ENCODE measurements around the gene JPH4. TPM values are rescaled to one million over a fixed set of nuclear protein-coding genes. Genes with fewer than 3 reads are reported as not detected.

Gene JPH4
- total RNA-seq, 8 experiments from 2014 or later: 1.6 to 41.5 (median 21.9) TPM

DNA sequence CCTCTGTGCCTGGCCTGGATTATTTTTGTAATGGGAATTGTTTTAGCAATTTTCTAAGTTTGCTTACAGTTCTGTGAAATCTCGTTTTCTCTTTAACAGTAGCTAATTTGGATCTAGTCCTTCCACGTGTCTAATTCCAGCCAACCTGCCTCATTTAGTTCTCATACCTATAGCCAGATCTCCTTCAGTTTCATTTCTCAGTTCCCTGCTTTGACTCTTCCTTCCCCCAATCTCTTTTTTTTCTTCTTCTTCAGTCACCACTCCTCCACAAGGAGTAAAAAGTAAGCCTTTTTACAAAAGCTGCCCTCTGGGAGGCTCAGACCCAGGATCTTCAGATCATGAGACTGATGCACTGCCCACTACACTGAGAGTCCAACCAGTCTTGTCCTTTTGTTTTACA, 21.1 kb downstream of the JPH4 start:
- 17 to 83% (median 44%) methylated on average over 1 to 2 of the region's 2 CpGs; no CpG with 5 or more reads in 2 of the 10 experiments for WGBS, 10 experiments
- no peak overlapping the region for H3K27ac ChIP-seq
- in situ Hi-C loops (cut with MboI; ENCODE audit: low pct_unique_long_range_greater_than_20kb in 2 of 9, low sequenced_read_pairs in 9 of 9, unreplicated experiment in 9 of 9): loop anchor here (10.0 to 25.0 kb wide), 4 partner anchors 73 to 245 kb away; partner anchors contain the start of genes PABPN1 (in 5 of the 9), BCL2L2 (in 4 of the 9) and PPP1R3E (in 4 of the 9)
- H3K4me1 ChIP-seq (replicated peaks in 1 of 2): peaks cover 20 to 24% of the 10 kb centered on the region in 2 donors
- ATAC-seq (replicated peaks in 6 of 8): no peak
- peak overlapping the region in 1 of 5 donors; percentile 65 for H3K4me3 ChIP-seq

DNA sequence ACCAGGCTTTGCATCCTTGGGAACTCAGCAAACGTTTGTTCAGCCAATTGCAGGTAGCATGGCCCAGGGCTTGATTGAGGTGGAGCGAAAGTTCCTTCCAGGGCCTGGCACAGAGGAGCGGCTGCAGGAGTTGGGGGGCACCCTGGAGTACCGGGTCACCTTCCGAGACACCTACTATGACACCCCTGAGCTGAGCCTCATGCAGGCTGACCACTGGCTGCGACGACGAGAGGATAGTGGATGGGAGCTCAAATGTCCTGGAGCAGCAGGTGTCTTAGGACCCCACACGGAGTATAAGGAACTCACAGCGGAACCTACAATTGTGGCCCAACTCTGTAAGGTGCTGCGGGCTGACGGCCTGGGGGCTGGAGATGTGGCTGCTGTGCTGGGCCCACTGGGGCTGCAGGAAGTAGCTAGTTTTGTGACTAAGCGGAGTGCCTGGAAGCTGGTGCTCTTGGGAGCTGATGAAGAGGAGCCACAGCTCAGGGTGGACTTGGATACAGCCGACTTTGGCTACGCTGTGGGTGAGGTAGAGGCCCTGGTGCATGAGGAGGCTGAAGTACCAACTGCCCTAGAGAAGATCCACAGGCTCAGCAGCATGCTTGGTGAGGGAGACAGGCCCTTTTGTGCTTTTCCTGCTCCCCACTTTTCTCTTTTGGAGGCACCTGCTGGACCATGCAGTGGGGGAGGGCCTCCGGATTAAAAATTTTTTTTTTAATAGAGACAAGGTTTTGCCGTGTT, 21.7 kb downstream of the JPH4 start:
- Histone ChIP-seq H3K27ac (peak overlapping the region in 1 of 2 donors; percentile 97), H3K4me1 (replicated peaks in 1 of 2) (peaks cover 22 to 26% of the 10 kb centered on the region in 2 donors), H3K4me3 (peak overlapping the region; percentile 63 to 98 (median 73))
- in situ Hi-C loops (cut with MboI; ENCODE audit: low pct_unique_long_range_greater_than_20kb in 2 of 9, low sequenced_read_pairs in 9 of 9, unreplicated experiment in 9 of 9): loop anchor here (10.0 to 25.0 kb wide), 4 partner anchors 72 to 245 kb away; partner anchors contain the start of genes PABPN1 (in 5 of the 9), BCL2L2 (in 4 of the 9) and PPP1R3E (in 4 of the 9)
- ATAC-seq (replicated peaks in 6 of 8): peak in 1 of 8 experiments; percentile 0
- 13 to 100% (median 50%) methylated on average over 1 to 7 of the region's 17 CpGs; no CpG with 5 or more reads in 3 of the 10 experiments for WGBS, 10 experiments

DNA sequence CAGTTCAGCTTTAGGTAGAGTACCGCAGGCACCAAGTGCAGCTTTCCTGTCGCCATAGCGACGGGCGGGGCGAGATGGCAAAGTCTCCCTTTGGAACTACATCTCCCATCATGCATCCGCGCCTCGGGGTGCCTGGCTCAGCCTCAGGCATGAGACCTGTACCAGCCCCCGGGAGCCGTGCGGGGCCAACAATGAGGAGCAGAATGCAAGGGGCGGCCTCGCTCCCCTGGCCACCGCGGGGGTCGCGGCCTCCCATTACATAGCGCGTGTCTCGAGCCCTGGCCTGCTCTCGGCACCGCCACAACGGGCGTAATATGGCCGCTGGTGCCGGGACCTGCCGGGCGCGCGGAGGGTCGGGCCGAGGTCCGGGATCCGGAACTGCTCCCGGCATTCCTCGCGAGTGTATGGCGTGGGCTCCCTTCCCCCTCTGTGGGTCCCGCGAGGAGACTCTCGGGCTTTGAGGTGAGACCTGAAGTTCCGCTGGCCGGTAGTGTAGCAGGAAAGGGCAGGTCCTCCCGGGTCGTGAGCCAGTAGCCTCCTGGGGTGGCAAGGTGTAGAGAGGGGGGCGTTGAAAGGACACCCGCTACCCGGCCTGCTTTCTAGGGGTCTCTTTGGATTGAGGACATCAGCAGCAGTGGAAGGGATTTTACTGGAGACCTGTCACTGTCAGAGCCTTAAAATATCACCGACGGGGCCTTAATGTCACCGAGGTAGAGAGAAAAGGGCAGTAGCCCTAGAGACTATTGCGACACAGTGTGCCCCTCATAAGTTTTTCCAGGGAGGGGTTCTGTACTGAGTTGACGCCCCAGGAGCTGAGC, 22.5 kb downstream of the JPH4 start, which contains the start of gene THTPA:
Gene THTPA (plus strand): TSS at position 390 of the 818 bp plus-strand sequence. CDS start 487 bp downstream, outside the sequence.
- WGBS, 10 experiments: 0 to 12% (median 0%) methylated on average over 2 to 23 of the region's 54 CpGs; no CpG with 5 or more reads in 2 of the 10 experiments
- in situ Hi-C loops (cut with MboI; ENCODE audit: low pct_unique_long_range_greater_than_20kb in 2 of 9, low sequenced_read_pairs in 9 of 9, unreplicated experiment in 9 of 9): loop anchor here (10.0 to 25.0 kb wide), 4 partner anchors 71 to 244 kb away; partner anchors contain the start of genes PABPN1 (in 5 of the 9), BCL2L2 (in 4 of the 9) and PPP1R3E (in 4 of the 9)
- H3K4me3 ChIP-seq: peak within 1 kb of the TSS; percentile 63 to 98 (median 73)
- peaks cover 24 to 28% of the 10 kb centered on the region in 2 donors for H3K4me1 ChIP-seq (replicated peaks in 1 of 2)
- peak within 1 kb of the TSS; percentile 93 to 97 for H3K27ac ChIP-seq
- ATAC-seq (replicated peaks in 6 of 8): peak; percentile 75 to 83 (median 80)

DNA sequence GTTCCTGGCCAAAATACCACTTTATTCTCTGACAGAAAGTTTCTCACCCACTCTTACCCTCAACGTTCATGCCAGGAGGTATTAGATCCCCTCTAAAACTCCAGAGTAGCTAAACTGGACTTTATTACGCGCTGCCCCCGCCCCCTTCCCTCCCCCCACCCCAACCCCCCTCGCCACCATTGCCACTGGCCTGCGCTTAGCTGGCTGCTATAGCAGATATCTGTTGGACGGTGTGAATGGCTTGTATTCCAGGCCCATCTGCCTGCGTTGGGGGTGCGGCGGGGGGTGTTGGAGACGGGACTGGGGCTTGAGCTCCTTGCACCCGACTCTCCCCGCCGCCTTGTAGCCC, 23.1 kb downstream of the JPH4 start:
- no peak for ATAC-seq (replicated peaks in 6 of 8)
- Histone ChIP-seq H3K4me3 (peak overlapping the region; percentile 63 to 98 (median 73)), H3K4me1 (replicated peaks in 1 of 2) (peaks cover 24 to 28% of the 10 kb centered on the region in 2 donors), H3K27ac (peak overlapping the region; percentile 93 to 97)
- 0% methylated on average over 1 of the region's 14 CpGs; no CpG with 5 or more reads in 9 of the 10 experiments for WGBS, 10 experiments
- in situ Hi-C loops (cut with MboI; ENCODE audit: low pct_unique_long_range_greater_than_20kb in 2 of 9, low sequenced_read_pairs in 9 of 9, unreplicated experiment in 9 of 9): loop anchor here (10.0 to 25.0 kb wide), 4 partner anchors 71 to 243 kb away; partner anchors contain the start of genes PABPN1 (in 5 of the 9), BCL2L2 (in 4 of the 9) and PPP1R3E (in 4 of the 9)

DNA sequence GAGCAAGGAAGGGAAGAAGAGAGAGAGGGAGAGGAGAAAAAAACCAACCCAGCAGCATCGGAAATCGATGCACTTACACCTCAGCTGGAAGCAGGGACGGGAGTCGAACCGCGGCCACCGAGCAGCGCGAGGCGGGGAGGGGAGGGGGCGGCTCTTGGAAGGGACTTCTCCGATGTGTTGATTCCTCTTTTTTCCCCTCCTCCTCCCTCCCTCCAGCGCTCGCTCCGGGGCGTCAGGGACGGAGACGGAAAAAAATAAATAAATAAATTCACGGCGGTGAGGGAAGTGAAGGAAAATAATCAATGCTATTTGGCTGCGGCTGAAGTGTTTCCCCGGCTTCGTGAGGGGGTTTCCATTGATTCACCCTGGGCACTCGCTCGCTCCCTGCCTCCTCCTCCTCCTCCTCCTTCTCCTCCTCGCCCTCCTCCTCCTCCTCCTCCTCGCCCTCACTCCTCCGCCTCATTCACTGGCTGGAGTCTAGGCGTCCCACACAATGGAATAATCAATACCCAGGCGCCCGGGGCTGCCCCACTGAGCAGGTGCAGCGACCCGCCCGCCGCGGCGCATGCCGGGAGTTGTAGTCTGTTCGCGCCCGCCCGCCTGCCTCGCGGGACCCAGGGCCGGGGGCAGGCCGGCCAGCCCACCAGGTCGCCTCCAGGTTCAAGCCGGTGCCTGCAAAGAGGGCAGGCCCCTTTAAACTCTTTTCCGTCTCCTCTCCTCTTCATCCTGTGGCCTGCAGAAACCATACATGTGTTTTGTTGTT, 27.1 kb downstream of the JPH4 start, which contains the start of gene ZFHX2:
Gene ZFHX2 (minus strand): TSS at position 500 of the 763 bp plus-strand sequence. CDS start 16,440 bp downstream, outside the sequence.
- Histone ChIP-seq H3K4me1 (replicated peaks in 1 of 2) (peaks cover 42 to 50% of the 10 kb centered on the region in 2 donors), H3K27ac (peak within 1 kb of the TSS; percentile 73 to 91), H3K4me3 (peak within 1 kb of the TSS; percentile 58 to 83 (median 63))
- in situ Hi-C loops (cut with MboI; ENCODE audit: low pct_unique_long_range_greater_than_20kb in 2 of 9, low sequenced_read_pairs in 9 of 9, unreplicated experiment in 9 of 9): loop anchor here (10.0 to 25.0 kb wide), 4 partner anchors 67 to 239 kb away; partner anchors contain the start of genes PABPN1 (in 5 of the 9), BCL2L2 (in 4 of the 9) and PPP1R3E (in 4 of the 9)
- 0 to 20% (median 1%) methylated on average over 1 to 11 of the region's 49 CpGs; no CpG with 5 or more reads in 7 of the 10 experiments for WGBS, 10 experiments
- peak; percentile 42 to 77 (median 72) for ATAC-seq (replicated peaks in 6 of 8)

DNA sequence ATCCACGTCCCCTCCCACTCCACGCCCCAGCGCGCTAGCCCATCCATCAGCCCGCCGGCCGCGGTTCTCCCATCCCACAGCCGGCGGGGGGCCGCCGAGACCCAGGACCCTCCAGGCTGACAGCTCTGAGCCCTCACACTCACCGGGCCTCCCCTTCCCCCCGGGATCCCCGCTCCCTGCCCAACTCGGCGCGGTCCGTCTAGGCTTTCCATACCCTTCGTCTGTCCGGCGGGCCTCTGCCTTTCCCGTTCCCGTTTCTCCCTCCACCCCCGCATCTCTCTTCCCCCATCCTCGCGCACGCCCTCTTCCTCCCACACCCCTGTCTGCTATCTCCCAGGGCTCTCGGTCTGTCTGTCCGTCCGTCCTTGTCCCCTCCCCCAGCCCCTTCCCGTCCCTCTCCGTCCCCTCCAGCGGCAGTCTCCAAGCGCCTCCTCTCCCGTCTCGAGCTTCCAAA, 27.8 kb downstream of the JPH4 start:
- Histone ChIP-seq H3K4me3 (peak overlapping the region; percentile 58 to 83 (median 63)), H3K27ac (peak overlapping the region; percentile 73 to 91), H3K4me1 (replicated peaks in 1 of 2) (peaks cover 48 to 54% of the 10 kb centered on the region in 2 donors)
- 0% methylated on average over 1 of the region's 37 CpGs; no CpG with 5 or more reads in 9 of the 10 experiments for WGBS, 10 experiments
- in situ Hi-C loops (cut with MboI; ENCODE audit: low pct_unique_long_range_greater_than_20kb in 2 of 9, low sequenced_read_pairs in 9 of 9, unreplicated experiment in 9 of 9): loop anchor here (10.0 to 25.0 kb wide), 4 partner anchors 66 to 239 kb away; partner anchors contain the start of genes PABPN1 (in 5 of the 9), BCL2L2 (in 4 of the 9) and PPP1R3E (in 4 of the 9)
- ATAC-seq (replicated peaks in 6 of 8): peak; percentile 2 to 16 (median 7)

DNA sequence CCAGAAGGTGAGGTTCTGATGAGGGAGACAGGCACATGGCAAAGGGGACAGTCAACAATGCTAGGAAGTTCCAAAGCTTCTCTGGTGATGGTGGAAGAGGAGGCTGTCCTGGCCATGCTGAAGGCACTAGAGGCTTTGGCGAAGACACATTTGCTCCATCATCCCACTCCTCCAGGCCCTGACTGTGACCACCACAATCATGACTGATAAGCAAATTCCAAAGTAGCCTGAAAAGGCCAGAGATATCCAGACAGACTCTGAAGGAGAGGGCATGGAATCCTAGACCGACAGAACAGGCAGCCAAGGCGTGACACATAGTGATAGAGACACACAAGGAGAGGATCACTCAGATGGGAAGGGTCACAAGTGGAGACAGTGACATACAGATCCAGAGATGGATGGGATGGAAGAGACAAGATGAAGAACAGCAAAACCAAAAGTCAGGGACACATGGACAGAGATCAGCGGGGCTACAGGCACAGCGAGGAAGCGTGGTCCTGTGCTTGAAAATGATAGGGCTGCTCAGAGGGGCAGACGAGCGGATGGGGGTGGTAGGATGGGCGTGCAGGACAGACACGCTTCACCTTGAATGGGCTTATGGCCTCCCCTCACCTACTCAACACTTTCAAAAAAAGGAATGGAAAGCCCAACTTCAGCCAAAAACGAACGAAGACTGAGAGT, 28.3 kb downstream of the JPH4 start:
- peaks cover 53 to 59% of the 10 kb centered on the region in 2 donors for H3K4me1 ChIP-seq (replicated peaks in 1 of 2)
- WGBS, 10 experiments: 4 to 80% (median 29%) methylated on average over 1 to 9 of the region's 12 CpGs; no CpG with 5 or more reads in 2 of the 10 experiments
- in situ Hi-C loops (cut with MboI; ENCODE audit: low pct_unique_long_range_greater_than_20kb in 2 of 9, low sequenced_read_pairs in 9 of 9, unreplicated experiment in 9 of 9): loop anchor here (10.0 to 25.0 kb wide), 4 partner anchors 65 to 238 kb away; partner anchors contain the start of genes PABPN1 (in 5 of the 9), BCL2L2 (in 4 of the 9) and PPP1R3E (in 4 of the 9)
- peak overlapping the region; percentile 73 to 91 for H3K27ac ChIP-seq
- ATAC-seq (replicated peaks in 6 of 8): peak in 5 of 8 experiments; percentile 0 to 7 (median 2)
- H3K4me3 ChIP-seq: peak overlapping the region; percentile 58 to 83 (median 63)

DNA sequence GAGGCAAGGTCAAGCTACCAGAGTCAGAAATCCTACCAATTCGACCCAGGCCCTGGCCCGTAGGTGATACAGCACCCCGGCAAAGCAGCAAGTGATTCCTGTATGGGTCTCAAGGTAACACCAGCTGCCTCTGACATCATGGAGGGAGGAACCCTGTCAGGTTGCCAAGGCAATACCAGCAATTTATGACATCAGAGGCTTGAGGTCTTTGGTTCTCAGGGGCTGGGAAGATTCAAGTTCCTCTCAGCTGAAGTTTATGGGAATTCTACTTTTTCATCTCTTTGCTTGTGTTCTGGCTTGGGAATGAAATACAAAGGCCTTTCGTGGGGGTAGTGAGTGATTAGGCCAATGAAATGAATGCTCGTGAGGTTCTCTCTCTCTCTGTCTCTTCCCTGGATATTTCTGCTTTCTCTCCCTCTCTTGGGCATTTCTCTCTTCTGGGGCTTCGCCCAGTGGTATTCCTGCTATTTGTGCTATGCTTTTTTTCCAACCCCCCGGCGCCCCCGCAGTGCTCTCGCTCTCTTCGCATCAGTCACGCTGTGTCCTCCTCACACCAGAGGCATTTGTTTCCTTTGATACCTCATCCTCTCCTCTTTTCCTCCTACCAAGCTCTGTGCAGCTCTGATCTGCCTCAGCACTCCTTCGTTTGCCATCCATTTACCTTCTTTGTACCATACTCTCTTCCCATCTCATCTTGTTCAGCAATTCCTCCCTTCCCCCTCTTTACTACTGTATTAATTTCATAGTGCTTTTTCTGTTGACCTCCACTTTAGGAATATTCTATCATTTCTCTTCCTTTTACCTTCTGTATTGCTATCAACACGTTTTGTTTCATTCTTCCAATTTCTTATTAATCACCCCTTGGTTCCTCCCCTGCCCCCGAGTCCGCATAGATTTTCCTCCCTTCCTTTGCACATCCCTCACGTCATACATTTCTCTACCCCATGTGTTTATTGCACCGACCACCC, 30.0 kb downstream of the JPH4 start:
- WGBS, 10 experiments: 21 to 76% (median 33%) methylated on average over 1 to 18 of the region's 18 CpGs
- peak overlapping the region; percentile 18 to 39 for H3K27ac ChIP-seq
- ATAC-seq (replicated peaks in 6 of 8): peak in 7 of 8 experiments; percentile 10 to 44 (median 25)
- peak overlapping the region; percentile 1 to 70 (median 13) for H3K4me3 ChIP-seq
- peaks cover 65% of the 10 kb centered on the region in 2 donors for H3K4me1 ChIP-seq (replicated peaks in 1 of 2)
- in situ Hi-C loops (cut with MboI; ENCODE audit: low pct_unique_long_range_greater_than_20kb in 2 of 9, low sequenced_read_pairs in 9 of 9, unreplicated experiment in 9 of 9): no loop called here

DNA sequence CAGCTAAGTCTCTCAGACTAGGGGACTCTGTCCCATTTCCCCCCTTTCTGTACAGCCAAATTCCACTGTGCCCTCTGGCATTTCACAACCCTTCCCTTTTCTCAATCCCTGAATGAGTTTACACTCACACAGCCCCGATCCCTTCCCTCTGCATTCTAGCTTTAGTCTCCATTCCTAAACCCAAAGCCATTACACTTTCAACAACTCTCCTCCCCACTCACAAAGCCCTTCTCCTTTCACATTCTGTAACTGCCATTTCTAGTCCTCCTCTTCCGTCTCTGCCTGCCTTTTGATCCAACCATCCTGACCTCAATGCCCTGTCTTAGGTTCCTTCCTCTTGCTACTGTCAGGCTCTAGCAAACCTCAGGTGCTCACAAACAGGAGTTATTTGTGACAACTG, 30.7 kb downstream of the JPH4 start:
- H3K4me1 ChIP-seq (replicated peaks in 1 of 2): peaks cover 65% of the 10 kb centered on the region in 2 donors

GRCh38 chr14:23546450-23547035, 32.0 kb downstream of the JPH4 start:
- whole genome bisulfite sequencing, 10 experiments: 37 to 100% (median 71%) methylated on average over 1 to 6 of the region's 10 CpGs; no CpG with 5 or more reads in 3 of the 10 experiments
- no peak overlapping the region for H3K4me3 ChIP-seq
- in situ Hi-C loops (cut with MboI; ENCODE audit: low pct_unique_long_range_greater_than_20kb in 2 of 9, low sequenced_read_pairs in 9 of 9, unreplicated experiment in 9 of 9): no loop called here
- H3K4me1 ChIP-seq (replicated peaks in 1 of 2): peaks cover 61% of the 10 kb centered on the region in 2 donors
- H3K27ac ChIP-seq: no peak overlapping the region
- ATAC-seq (replicated peaks in 6 of 8): no peak

More for the DNA sequence above, 30.7 kb downstream of the JPH4 start:
- ATAC-seq (replicated peaks in 6 of 8): no peak
- Histone ChIP-seq H3K27ac (no peak overlapping the region), H3K4me3 (peak overlapping the region in 1 of 5 donors; percentile 8)
- WGBS, 10 experiments: 57 to 100% (median 67%) methylated on average over 1 to 2 of the region's 2 CpGs; no CpG with 5 or more reads in 1 of the 10 experiments
- in situ Hi-C loops (cut with MboI; ENCODE audit: low pct_unique_long_range_greater_than_20kb in 2 of 9, low sequenced_read_pairs in 9 of 9, unreplicated experiment in 9 of 9): no loop called here
